Heart left ventricle (tissue), 13 donors: Measurements from ENCODE around the gene OR8B12.

Source experiments
- POLR2A ChIP-seq, 2 donors: fragments of 450-650 bp; IDR thresholded peaks; one replicate each; pipeline ENCODE4 v1.6.1; 2017; ENCODE audit warnings: antibody characterized with exemption in 2 of 2, mild to moderate bottlenecking in 2 of 2, moderate library complexity in 2 of 2
- TF ChIP-seq, protein P1 (sequence below), 12 donors: fragments of 200-600 bp; sonication (generic) in 4 of 12; IDR thresholded peaks; one replicate each; pipeline versions ENCODE4 v1.5.0 to v1.8.0; 2018 to 2022; ENCODE audit warnings: antibody characterized with exemption in 12 of 12, mild to moderate bottlenecking in 5 of 12
- donor health status: ischemic (EF 13 %, LVEDD 7.1; RV severe dilation, severe dysfunction).
- donor health status: DM: no; HTN: yes; CAD: no.
- donor health status: DM: no; HTN: no; CAD: no.
- donor health status: ischemic (EF 25% LVEDD 6.9; RV normal size, moderate dysfunction).
- donor health status: ischemic (EF 25% LVEDD 5.7; RV mildly dilated, moderate dysfunction).
- donor health status: ischemic (EF 35%, LVEDD 5.7; RV mildly dilated, moderate dysfunction).
- donor health status: nonischemic (EF 11% LVEDD 7.7; RV severe dilation, severe dysfunction).
- donor health status: DM: yes; HTN: yes; CAD: no.
- donor health status: PGD.
- donor health status: ischemic (EF 29% LVEDD 5.4; RV normal size, mild dysfunction).
- donor health status: nonischemic (EF 23%, LVEDD 6.1; RV moderate dilation, normal function).

DNA sequence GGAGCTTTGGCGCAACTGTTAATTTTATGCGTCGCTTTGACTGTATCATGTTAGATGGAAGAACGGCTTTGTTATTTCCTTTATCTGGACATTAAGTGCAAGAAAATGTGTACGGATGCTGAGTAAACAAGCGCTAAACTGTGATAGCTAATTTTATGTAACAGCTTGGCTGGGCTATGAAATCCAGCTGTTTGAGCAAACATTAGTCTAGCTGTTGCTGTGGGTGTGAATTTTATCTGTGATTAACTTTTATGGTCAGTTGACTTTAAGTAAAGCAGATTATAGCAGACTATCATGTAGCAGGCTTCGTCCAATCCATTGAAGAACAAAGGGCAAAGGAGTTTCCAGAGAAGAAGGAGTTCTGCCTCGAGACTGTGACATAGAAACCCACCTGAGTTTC is 40.3 kb upstream of the OR8B12 start:
- no peak for TF ChIP-seq POLR2A (IDR thresholded peaks at IDR 0.05)
- TF ChIP-seq, protein P1, sequence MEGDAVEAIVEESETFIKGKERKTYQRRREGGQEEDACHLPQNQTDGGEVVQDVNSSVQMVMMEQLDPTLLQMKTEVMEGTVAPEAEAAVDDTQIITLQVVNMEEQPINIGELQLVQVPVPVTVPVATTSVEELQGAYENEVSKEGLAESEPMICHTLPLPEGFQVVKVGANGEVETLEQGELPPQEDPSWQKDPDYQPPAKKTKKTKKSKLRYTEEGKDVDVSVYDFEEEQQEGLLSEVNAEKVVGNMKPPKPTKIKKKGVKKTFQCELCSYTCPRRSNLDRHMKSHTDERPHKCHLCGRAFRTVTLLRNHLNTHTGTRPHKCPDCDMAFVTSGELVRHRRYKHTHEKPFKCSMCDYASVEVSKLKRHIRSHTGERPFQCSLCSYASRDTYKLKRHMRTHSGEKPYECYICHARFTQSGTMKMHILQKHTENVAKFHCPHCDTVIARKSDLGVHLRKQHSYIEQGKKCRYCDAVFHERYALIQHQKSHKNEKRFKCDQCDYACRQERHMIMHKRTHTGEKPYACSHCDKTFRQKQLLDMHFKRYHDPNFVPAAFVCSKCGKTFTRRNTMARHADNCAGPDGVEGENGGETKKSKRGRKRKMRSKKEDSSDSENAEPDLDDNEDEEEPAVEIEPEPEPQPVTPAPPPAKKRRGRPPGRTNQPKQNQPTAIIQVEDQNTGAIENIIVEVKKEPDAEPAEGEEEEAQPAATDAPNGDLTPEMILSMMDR (IDR thresholded peaks at IDR 0.05): no peak
